Mononuclear cell (primary cell): Measurements from ENCODE around the gene KCNMB4. TPM values are rescaled to one million over a fixed set of nuclear protein-coding genes. Genes with fewer than 3 reads are reported as not detected.
"Not testable (repeated sequence)": the region's sequence is repeated elsewhere in the genome, so short reads cannot be mapped to it uniquely, and the experiment has no call there.

Source experiments
- H3K27me3 ChIP-seq: 2 replicates; pipeline ENCODE4 v1.6.0; 2011; ENCODE audit warnings: low read length, control low read depth; ENCODE audit not compliant: insufficient read depth
- H3K4me1 ChIP-seq: 2 replicates; pipeline ENCODE4 v1.5.1; 2011; ENCODE audit warnings: mild to moderate bottlenecking, low read length, control low read depth; ENCODE audit not compliant: insufficient read depth
- H3K4me3 ChIP-seq: 2 replicates; pipeline ENCODE4 v1.5.1; 2011; ENCODE audit warnings: mild to moderate bottlenecking, low read length, moderate library complexity
- H3K9me3 ChIP-seq: 2 replicates; pipeline ENCODE4 v1.5.1; 2011; ENCODE audit warnings: low read depth, mild to moderate bottlenecking, control low read depth, low read length
- total RNA-seq: library from RNA; depleted of rRNA; stranded (reverse); fragments of >200 nt; gene quantifications from one replicate; pipeline ENCODE4 v1.2.3, GENCODE V29; 2012

KCNMB4 gene
- total RNA-seq, 1 donor, result 0.63 TPM

DNA sequence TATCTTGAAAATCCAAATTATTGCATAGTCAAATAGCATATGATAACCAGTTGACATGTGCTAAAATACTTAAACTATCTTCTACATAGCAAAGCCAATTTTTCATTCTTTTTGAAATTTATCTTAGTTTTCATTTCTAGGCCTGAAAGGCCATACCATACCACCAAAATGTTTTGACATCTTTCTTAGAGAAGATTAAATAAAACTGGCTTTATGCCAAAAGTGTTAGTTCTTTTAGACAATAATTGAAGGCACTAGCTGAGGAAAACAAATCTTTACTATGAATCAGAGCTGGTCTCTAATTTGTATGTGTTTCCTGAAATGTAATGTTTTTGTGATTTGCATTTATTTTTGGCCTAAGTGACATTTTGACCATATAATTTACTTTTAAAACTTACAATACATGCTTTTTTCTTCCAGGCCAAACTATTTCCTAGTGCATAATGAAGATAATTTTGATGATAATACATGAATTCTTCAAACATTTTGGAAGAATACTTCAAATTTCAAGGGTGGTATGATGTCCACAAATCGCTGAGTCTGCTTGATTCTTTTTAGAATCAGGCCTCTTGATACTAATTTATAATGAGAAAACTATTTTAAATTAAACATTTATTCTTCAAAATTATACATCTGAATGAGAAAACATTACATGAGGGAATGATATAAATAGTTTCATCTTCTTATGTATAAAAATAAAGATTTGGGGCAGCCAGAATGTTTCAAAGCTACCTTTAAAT, 6.5 kb upstream of the KCNMB4 start:
- peaks cover 2% of the 10 kb centered on the region for H3K4me1 ChIP-seq
- H3K9me3 ChIP-seq, result no peaks in the 10 kb centered on the region
- H3K4me3 ChIP-seq, result no peak overlapping the region
- H3K27me3 ChIP-seq, result peaks cover 21% of the 10 kb centered on the region

DNA sequence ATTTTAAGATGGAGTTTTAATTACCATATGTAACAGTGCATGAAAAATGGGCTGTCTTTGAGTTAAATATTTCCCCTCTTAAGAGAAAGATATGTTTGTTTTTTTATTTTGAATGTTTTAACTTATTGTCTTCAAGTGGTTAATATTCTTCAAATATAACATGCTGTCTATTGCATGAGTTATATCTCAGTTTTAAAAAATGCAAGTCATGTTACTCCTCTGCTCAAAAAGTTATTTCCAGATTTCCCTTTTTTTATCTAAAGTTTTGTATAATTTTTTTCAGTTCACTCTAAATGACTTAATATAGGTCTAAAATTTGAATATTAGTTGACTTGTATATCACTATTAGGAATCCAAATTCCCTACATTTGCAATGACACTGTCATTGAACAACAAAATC, 5.9 kb upstream of the KCNMB4 start:
- Histone ChIP-seq H3K27me3 (peaks cover 27% of the 10 kb centered on the region), H3K9me3 (no peaks in the 10 kb centered on the region), H3K4me3 (no peak overlapping the region), H3K4me1 (peaks cover 4% of the 10 kb centered on the region)

DNA sequence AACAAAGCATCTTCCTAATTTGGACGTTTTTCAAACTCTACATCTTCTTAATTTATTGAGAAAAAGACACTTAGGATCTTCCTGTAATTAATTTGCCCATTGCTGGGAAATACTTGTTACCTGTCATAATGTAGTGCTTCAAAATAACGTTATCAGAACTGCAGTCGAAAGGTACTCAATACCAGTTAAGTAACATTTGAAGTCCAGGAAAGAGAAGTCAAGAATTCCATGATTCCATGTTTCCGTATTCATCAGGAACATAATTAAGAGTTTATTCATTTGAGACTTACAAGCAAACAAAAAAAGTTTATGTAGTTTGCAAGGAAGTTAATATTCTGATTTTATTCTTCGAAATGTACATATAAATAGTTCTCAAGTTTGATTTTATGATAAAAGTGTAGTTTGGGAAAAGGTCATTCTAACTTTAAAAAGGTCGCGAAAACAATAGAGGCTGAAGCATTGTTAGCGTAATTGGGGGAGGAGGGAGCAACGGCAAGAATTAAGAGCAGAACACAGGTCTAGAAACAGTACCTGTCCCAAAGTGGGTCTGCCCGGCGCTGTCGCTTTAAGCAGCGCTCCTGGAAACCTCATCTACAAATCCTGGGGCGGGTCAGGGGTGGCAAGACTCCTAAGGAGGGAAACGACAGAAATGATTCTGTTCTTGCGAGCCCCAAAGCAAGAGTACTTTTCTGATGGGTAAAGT, 1.2 kb upstream of the KCNMB4 start:
- H3K4me1 ChIP-seq, result peaks cover 17% of the 10 kb centered on the region
- H3K4me3 ChIP-seq, result no peak overlapping the region
- peaks cover 58% of the 10 kb centered on the region for H3K27me3 ChIP-seq
- no peaks in the 10 kb centered on the region for H3K9me3 ChIP-seq

DNA sequence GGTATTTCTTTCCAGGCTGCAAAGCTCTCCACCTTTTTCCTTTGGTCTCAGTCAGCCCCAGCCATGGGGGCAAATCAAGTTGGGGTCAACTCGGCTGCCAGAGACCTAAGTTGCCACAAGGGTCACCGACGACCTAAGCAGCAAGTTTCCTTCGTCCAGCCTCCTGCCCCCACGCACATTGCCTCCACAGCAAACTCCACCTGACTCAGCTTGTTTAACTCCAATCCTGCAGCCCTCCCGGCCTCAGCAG, 767 bp upstream of the KCNMB4 start:
- Histone ChIP-seq H3K27me3 (peaks cover 58% of the 10 kb centered on the region), H3K4me3 (peak overlapping the region; percentile 51), H3K9me3 (no peaks in the 10 kb centered on the region), H3K4me1 (peaks cover 17% of the 10 kb centered on the region)

DNA sequence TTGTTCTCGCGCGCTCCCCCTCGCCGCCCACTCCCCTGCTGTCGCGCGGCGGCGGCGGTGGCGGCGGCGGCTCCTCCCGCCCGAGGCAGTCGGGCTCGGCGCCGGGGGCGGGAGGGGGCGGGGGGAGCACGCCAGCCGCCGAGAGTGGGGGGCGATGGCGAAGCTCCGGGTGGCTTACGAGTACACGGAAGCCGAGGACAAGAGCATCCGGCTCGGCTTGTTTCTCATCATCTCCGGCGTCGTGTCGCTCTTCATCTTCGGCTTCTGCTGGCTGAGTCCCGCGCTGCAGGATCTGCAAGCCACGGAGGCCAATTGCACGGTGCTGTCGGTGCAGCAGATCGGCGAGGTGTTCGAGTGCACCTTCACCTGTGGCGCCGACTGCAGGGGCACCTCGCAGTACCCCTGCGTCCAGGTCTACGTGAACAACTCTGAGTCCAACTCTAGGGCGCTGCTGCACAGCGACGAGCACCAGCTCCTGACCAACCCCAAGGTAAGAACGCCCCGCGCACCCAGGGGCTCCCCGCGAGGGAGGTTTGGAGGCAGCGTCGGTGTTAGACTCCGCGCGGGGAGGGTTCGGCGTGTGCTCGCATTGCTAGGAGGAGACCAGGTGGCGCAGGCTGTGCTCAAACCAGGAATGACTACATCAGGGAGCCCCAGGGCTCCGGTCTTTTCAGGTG, 629 bp downstream of the KCNMB4 start:
- Histone ChIP-seq H3K27me3 (peaks cover 58% of the 10 kb centered on the region), H3K9me3 (no peaks in the 10 kb centered on the region), H3K4me1 (peaks cover 17% of the 10 kb centered on the region), H3K4me3 (peak overlapping the region; percentile 51)

DNA sequence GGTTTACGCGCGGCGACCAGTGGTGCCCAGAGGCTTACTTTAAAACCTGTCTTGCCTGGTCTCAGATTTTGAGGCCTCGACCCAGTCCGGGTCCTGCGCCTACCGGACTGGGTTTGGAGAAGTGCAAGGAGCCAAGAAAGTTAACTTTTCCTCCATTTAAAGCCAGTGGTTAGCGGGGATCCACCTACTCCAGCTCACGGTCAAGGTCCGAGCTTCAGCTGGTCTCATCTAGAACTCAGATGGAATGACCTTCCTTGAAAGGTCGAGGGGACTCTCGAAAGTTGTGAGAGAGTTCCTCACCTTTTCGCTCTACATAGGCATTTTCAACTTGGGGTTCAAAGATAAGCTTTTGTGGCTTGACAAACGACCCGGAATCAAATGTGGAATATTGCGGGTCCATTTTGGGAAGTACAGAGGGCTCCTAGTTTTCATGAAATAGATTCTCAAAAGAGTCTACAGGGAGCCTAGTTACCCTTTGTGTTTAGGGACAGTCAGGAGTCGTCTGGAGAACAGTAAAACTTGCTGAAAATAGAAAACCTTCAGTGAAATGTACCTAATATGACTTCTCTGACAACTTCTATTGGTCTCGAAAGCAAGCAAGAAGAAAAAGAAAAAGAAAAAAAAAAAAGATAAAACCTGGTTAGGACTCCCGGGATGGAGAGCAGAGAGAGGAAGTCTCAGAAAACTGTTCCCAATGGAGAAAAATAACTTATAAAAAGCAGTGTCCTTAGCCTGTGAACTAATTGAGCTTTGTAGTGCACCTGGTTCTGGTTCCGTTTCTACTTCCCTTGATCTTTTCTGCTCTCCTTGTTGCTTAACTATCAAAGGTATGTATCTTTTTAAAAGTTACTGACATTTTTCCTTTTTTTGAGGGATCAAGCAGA, 1.4 kb downstream of the KCNMB4 start:
- Histone ChIP-seq H3K9me3 (no peaks in the 10 kb centered on the region), H3K27me3 (peaks cover 58% of the 10 kb centered on the region), H3K4me3 (peak overlapping the region; percentile 51)

DNA sequence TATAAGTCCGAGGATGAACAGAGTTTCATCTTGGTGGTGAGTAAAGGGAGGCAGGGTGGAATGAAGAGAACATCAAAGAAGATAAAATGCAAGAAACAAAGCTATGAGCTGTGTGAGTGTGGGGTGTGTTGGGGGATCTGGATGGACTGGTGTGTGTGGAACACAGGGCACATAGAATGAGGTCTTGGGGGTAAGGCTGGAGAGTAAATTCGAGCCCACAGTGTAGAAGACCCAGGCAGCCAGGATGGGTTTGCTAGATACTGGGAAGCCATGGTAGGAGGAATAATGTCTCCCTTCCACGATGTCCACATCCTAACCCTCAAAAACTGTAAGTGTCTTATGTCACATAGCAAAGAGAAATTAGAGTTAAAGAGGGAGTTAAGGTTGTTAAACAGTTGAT, 6.8 kb downstream of the KCNMB4 start:
- H3K4me3 ChIP-seq, result no peak overlapping the region
- no peaks in the 10 kb centered on the region for H3K4me1 ChIP-seq
- H3K9me3 ChIP-seq, result no peaks in the 10 kb centered on the region
- peaks cover 15% of the 10 kb centered on the region for H3K27me3 ChIP-seq

More for the DNA sequence above, 1.4 kb downstream of the KCNMB4 start:
- peaks cover 17% of the 10 kb centered on the region for H3K4me1 ChIP-seq

DNA sequence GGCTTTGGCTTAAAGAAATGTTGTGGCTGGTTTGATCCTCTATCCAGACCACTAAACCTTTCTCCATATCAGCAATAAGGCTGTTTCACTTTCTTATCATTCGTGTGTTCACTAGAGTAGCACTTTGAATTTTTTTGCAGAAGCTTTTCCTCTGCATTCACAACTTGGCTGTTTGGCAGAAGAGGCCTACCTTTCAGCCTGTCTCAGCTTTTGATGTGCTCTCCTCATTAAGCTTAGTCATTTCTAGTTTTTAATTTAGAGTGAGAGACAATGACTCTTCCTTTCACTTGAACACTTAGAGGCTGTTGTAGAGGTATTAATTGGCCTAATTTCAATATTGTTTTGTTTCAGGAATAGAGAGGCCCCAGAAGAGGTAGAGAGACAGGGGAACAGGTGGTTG, 13.8 kb downstream of the KCNMB4 start:
- Histone ChIP-seq H3K4me3 (no peak overlapping the region), H3K9me3 (no peaks in the 10 kb centered on the region), H3K27me3 (no peaks in the 10 kb centered on the region), H3K4me1 (no peaks in the 10 kb centered on the region)

DNA sequence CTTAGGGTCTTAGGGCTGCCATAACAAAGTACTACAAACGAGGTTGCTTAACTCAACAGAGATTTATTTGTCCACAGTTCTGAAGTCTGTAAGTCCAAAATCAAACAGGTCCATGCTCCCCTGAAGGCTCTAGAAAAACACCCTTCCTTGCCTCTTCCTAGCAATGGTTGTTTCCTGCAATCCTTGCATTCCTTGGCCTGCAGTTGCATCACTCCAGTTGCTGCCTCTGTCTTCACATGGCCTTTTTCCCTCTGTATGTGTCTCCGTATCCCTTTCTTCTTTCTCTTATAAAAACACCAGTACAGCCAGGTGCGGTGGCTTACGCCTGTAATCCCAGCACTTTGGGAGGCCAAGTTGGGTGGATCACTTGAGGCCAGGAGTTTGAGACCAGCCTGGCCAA, 17.4 kb downstream of the KCNMB4 start:
- no peaks in the 10 kb centered on the region for H3K9me3 ChIP-seq
- no peaks in the 10 kb centered on the region for H3K27me3 ChIP-seq
- no peak overlapping the region for H3K4me3 ChIP-seq
- H3K4me1 ChIP-seq, result no peaks in the 10 kb centered on the region

DNA sequence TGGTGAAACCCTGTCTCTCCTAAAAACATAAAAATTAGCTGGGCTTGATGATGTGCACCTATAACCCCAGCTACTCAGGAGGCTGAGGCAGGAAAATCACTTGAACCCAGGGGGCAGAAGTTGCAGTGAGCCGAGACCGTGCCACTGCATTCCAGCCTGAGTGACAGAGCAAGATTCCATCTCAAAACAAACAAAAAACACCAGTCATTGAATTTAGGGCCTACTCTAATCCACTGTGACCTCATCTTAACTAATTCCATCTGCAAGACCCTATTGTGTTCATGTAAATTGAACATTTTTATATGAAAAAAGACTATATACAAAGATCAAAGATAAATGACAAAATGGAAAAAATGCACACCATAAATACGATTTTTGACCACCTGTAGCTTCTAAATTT, 17.8 kb downstream of the KCNMB4 start:
- Histone ChIP-seq H3K4me3 (no peak overlapping the region), H3K9me3 (no peaks in the 10 kb centered on the region), H3K4me1 (no peaks in the 10 kb centered on the region), H3K27me3 (no peaks in the 10 kb centered on the region)

DNA sequence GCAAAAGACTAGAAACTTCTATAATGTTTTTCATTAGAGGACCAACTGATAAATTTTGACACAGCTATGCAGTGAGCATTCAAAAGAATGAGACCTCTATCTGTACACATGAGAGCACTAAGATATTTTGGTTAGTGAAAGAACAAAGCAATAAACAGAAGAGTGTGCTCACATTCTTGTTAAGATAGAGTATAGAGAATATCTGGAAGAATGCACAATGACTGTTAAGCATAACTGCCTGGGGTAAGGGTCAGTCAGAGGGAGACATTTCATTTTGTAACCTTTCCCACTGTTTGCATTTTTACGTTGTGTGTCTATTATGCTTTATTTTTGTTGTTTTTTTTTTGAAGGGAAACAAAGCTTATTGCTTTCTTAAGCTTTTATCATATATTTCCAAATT, 20.7 kb downstream of the KCNMB4 start:
- H3K27me3 ChIP-seq, result no peaks in the 10 kb centered on the region
- no peak overlapping the region for H3K4me3 ChIP-seq
- no peaks in the 10 kb centered on the region for H3K4me1 ChIP-seq
- H3K9me3 ChIP-seq, result no peaks in the 10 kb centered on the region

DNA sequence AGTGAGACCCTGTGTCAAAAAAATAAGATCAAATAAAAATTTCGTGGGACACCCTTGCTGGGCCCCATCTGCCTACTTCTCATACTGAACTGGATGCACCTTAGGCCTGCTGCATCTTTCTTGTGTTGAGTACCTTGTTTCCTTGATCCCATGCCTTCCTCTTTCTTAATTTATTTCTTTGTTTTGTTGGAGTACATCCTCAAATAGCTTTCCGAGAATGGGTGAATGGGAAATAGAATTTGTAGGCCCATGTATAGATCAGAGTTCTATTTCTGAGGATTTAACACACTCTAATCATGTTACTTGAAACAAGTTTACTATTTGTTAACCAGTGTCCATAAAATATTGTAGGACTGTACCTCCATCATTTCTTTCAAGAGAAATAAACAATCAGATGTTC, 23.6 kb downstream of the KCNMB4 start:
- H3K9me3 ChIP-seq, result no peaks in the 10 kb centered on the region
- H3K27me3 ChIP-seq, result no peaks in the 10 kb centered on the region
- H3K4me3 ChIP-seq, result no peak overlapping the region
- no peaks in the 10 kb centered on the region for H3K4me1 ChIP-seq

DNA sequence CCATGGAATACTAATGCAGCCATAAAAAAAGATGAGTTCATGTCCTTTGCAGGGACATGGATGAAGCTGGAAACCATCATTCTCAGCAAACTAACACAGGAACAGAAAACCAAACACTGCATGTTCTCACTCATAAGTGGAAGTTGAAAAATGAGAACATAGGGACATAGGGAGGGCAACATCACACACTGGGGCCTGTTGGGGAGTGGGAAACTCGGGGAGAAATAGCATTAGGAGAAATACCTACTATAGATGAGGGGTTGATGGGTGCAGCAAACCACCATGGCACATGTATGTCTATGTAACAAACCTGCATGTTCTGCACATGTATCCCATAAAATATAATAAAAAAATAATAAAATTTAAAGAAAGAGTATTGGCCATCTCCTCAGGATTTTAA, 26.5 kb downstream of the KCNMB4 start:
- not testable (repeated sequence) for H3K27me3 ChIP-seq, H3K4me3 ChIP-seq, H3K9me3 ChIP-seq, H3K4me1 ChIP-seq

DNA sequence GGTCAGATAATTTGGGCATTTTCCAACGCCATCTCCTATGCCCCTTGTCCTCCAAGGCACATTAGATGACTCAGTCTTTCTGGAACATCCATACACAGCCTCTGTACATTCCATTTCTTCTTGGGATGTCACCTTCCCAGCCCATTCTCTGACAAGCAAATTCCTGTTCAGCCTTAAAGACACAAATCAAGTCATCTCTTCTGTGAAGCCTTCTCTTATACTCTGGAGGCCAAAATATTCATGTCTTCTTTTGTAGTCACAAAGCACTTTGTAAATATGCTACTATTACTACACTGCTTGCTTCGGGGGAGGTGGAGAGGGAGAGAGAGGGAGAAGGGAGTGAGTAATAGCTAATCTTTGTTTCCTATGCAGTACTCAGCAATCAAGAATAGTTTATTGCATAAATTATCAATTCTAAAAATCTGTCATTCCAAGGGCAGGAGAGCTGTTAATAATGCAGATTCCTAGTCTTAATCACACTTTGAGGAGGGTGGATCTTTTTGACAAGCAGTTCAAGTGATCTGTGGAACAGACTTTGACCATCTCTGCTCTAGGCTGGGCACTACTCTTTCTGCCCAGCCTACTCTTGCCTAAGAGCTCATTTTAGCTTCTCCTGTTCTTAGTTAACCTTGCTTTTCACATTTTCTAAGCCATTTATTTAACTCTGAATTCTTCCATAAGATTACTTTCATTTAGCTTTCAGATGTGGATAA, 27.9 kb downstream of the KCNMB4 start:
- H3K27me3 ChIP-seq, result no peaks in the 10 kb centered on the region
- H3K9me3 ChIP-seq, result no peaks in the 10 kb centered on the region
- no peak overlapping the region for H3K4me3 ChIP-seq
- H3K4me1 ChIP-seq, result no peaks in the 10 kb centered on the region
